Measurements from ENCODE around the gene HSF5. TPM values are rescaled to one million over a fixed set of nuclear protein-coding genes. Genes with fewer than 3 reads are reported as not detected.

The HSF5 gene
- total and polyA plus RNA-seq, 2 of the 13 experiments (the other 11 are each of a cell fraction or from before 2014, with no cell fraction given), result not detected

- TF ChIP-seq GPBP1L1 (CRISPR knock-in tag; IDR thresholded peaks at IDR 0.05) (no peak), REL (CRISPR knock-in tag; conservative IDR thresholded peaks at IDR 0.05) (peak; percentile 55; the same call in 1 of the 2 replicates), ZNF343 (CRISPR knock-in tag; IDR thresholded peaks at IDR 0.05) (peak; percentile 79; the same call in 1 of the 2 replicates), GATAD2A (CRISPR knock-in tag; IDR thresholded peaks at IDR 0.05) (peak; percentile 100), HBP1 (CRISPR knock-in tag; IDR thresholded peaks at IDR 0.05; ENCODE audit: low read depth) (peak; percentile 93), E2F5 (CRISPR knock-in tag; conservative IDR thresholded peaks at IDR 0.05) (no peak), NR1H2 (CRISPR knock-in tag; IDR thresholded peaks at IDR 0.05; ENCODE audit: borderline replicate concordance, low read depth) (no peak), CSRNP1 (CRISPR knock-in tag; IDR thresholded peaks at IDR 0.05) (peak; percentile 93), ARHGAP35 (CRISPR knock-in tag; IDR thresholded peaks at IDR 0.05; ENCODE audit: borderline replicate concordance) (no peak; the same call in 1 of the 2 replicates), SPEN (CRISPR knock-in tag; IDR thresholded peaks at IDR 0.05; ENCODE audit: low read depth) (peak; percentile 94), ZNF564 (CRISPR knock-in tag; IDR thresholded peaks at IDR 0.05) (peak; percentile 89; the same call in 1 of the 2 replicates), HOXA5 (CRISPR knock-in tag; IDR thresholded peaks at IDR 0.05) (peak; percentile 97), NR2F2 (IDR thresholded peaks at IDR 0.05; ENCODE audit: borderline replicate concordance, low read depth) (peak; percentile 96), DNMT3B (CRISPR knock-in tag; conservative IDR thresholded peaks at IDR 0.05) (peak; percentile 74; the same call in 1 of the 2 replicates), ZNF281 (CRISPR knock-in tag; IDR thresholded peaks at IDR 0.05; ENCODE audit: borderline replicate concordance) (peak; percentile 87), ZNF441 (CRISPR knock-in tag; IDR thresholded peaks at IDR 0.05; ENCODE audit: borderline replicate concordance) (peak; percentile 80), BORCS8-MEF2B (CRISPR knock-in tag; IDR thresholded peaks at IDR 0.05) (peak; percentile 87), EZH2 (conservative IDR thresholded peaks at IDR 0.05; ENCODE audit: low read depth, low read length) (no peak)
- TF ChIP-seq, protein P1, sequence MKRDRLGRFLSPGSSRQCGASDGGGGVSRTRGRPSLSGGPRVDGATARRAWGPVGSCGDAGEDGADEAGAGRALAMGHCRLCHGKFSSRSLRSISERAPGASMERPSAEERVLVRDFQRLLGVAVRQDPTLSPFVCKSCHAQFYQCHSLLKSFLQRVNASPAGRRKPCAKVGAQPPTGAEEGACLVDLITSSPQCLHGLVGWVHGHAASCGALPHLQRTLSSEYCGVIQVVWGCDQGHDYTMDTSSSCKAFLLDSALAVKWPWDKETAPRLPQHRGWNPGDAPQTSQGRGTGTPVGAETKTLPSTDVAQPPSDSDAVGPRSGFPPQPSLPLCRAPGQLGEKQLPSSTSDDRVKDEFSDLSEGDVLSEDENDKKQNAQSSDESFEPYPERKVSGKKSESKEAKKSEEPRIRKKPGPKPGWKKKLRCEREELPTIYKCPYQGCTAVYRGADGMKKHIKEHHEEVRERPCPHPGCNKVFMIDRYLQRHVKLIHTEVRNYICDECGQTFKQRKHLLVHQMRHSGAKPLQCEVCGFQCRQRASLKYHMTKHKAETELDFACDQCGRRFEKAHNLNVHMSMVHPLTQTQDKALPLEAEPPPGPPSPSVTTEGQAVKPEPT (CRISPR knock-in tag; IDR thresholded peaks at IDR 0.05; ENCODE audit: low read depth), result peak; percentile 92
These were observed 96.8 kb downstream of the HSF5 start (continued) for GRCh38 chr17:58391302-58391984.

Measured in HepG2 (cell line).